Dendritic cell treated with granulocyte-macrophage colony-stimulating factor and Interleukin-4, amounts not matched to agents 40 ng/mL and 50 ng/mL, for 4 days (primary cell): Measurements from ENCODE around the gene AQP2.
A peak's percentile ranks its signal among the peaks of the same experiment; 100 is the strongest.

Experiments used
- H3K27ac Mint-ChIP-seq: one replicate; pipeline ENCODE4 v1.8.0; 2022; ENCODE audit warnings: mild to moderate bottlenecking, mixed read lengths
- H3K27me3 Mint-ChIP-seq: one replicate; pipeline ENCODE4 v1.8.0; 2022; ENCODE audit warnings: mild to moderate bottlenecking, mixed read lengths
- H3K36me3 Mint-ChIP-seq: one replicate; pipeline ENCODE4 v1.8.0; 2022; ENCODE audit warnings: low read depth, mixed read lengths
- H3K4me1 Mint-ChIP-seq: one replicate; pipeline ENCODE4 v1.8.0; 2022; ENCODE audit warnings: low read depth, mixed read lengths
- H3K4me3 Mint-ChIP-seq: one replicate; pipeline ENCODE4 v1.8.0; 2022; ENCODE audit warnings: mild to moderate bottlenecking, moderate library complexity, mixed read lengths
- H3K9me3 Mint-ChIP-seq: one replicate; pipeline ENCODE4 v1.8.0; 2022; ENCODE audit warnings: mixed read lengths
- intact Hi-C: fragments of 100-400 bp; cut with micrococcal nuclease; formaldehyde crosslinking; loops from one replicate; pipeline ENCODE4 v1.15.0; 2022

AQP2 gene

GRCh38 chr12:49941556-49942511 is 8.7 kb upstream of the AQP2 start:
- Mint-ChIP-seq H3K9me3 (no peaks in the 10 kb centered on the region), H3K4me3 (no peak overlapping the region), H3K27me3 (peaks cover 44% of the 10 kb centered on the region), H3K36me3 (no peaks in the 10 kb centered on the region), H3K27ac (no peak overlapping the region), H3K4me1 (peaks cover 18% of the 10 kb centered on the region)
- intact Hi-C loops = no loop called here

GRCh38 chr12:49942512-49942893 is 8.0 kb upstream of the AQP2 start:
- intact Hi-C loops = no loop called here
- Mint-ChIP-seq H3K27ac (no peak overlapping the region), H3K9me3 (no peaks in the 10 kb centered on the region), H3K27me3 (peaks cover 49% of the 10 kb centered on the region), H3K4me1 (peaks cover 18% of the 10 kb centered on the region), H3K36me3 (no peaks in the 10 kb centered on the region), H3K4me3 (no peak overlapping the region)

DNA sequence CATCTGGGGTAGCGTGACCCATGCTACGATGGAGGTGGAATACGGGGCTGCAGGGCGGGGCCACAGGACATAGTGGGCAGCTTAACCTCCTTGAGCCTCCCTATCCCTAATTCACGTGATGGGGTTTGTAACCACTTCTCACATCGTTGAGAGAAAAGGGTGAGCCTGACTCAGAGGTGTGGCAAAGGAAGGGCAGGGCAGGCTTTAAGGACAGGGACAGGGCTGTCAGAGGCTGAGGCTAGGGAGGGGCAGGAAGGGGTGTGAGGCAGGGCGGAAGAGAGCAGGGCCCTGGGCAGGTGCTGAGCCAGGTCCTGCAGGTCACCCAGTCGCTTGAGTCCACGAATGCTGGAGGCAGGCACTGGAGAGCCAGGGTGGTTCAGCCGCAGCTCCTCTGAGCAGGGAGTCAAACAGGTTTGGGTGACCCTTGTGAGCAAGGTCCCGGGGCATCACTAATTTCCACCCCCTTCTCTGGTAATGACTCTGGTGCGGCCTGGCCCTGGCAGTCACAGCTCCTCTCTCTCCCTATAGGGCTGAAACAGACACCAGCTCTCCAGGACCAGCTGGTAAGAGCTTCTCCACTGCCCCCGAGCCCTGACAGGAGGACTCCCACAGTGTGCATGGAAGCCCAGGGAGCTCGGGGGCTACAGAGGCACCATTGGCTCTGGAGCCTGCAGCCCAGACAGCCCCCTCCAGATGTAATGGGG is 7.5 kb upstream of the AQP2 start:
- H3K4me1 Mint-ChIP-seq = peaks cover 18% of the 10 kb centered on the region
- no peaks in the 10 kb centered on the region for H3K9me3 Mint-ChIP-seq
- H3K36me3 Mint-ChIP-seq = no peaks in the 10 kb centered on the region
- intact Hi-C loops = no loop called here
- no peak overlapping the region for H3K4me3 Mint-ChIP-seq
- no peak overlapping the region for H3K27ac Mint-ChIP-seq
- H3K27me3 Mint-ChIP-seq = peaks cover 55% of the 10 kb centered on the region

- Mint-ChIP-seq H3K36me3 (no peaks in the 10 kb centered on the region), H3K27ac (no peak overlapping the region), H3K27me3 (peaks cover 57% of the 10 kb centered on the region), H3K9me3 (no peaks in the 10 kb centered on the region), H3K4me3 (no peak overlapping the region), H3K4me1 (peaks cover 23% of the 10 kb centered on the region)
- intact Hi-C loops = no loop called here
These were observed 6.9 kb upstream of the AQP2 start for GRCh38 chr12:49943625-49943960.

DNA sequence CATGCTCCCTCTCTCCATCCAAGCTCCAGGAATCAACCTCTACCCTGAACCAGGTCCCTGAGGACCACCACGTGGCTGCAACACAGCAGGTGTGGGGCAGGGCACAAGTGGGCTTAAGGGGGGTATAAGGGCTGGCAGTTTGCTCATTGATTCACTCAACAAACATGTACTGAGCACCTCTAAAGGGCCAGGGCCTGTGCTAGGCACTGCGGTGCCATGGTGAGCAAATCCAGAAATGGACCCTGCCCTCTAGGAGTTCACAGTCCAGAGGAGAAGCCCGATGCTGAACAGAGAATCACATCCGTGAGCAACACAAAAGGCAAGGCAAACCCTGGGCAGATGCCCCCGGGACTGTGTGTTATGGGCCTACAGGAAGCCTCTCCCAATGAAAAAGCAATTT is 6.5 kb upstream of the AQP2 start:
- intact Hi-C loops = no loop called here
- Mint-ChIP-seq H3K4me1 (peaks cover 27% of the 10 kb centered on the region), H3K27ac (no peak overlapping the region), H3K4me3 (no peak overlapping the region), H3K27me3 (peaks cover 60% of the 10 kb centered on the region), H3K9me3 (no peaks in the 10 kb centered on the region), H3K36me3 (no peaks in the 10 kb centered on the region)

DNA sequence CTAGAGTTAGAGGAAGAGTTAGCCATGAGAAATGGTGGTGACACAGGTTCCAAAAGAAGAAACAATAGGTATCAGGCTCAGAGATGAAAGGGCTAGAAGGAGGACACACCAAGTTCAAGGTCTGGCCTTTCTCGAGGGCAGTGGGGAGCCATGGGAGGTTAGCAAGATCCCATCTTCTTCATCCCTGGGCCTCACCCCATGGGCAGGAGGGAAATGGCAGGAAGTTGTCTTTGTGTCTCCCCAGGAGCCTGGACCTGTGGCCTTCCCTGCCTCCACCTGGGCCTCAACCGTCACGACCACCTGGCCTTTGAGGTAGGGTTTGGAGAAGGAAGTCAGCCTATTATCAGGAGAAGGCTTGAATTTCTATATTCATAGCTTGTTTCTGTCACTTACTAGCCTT is 5.8 kb upstream of the AQP2 start:
- Mint-ChIP-seq H3K4me3 (no peak overlapping the region), H3K4me1 (peaks cover 34% of the 10 kb centered on the region), H3K36me3 (no peaks in the 10 kb centered on the region), H3K27me3 (peaks cover 66% of the 10 kb centered on the region), H3K27ac (no peak overlapping the region), H3K9me3 (no peaks in the 10 kb centered on the region)
- intact Hi-C loops = loop anchor here (5.0 kb wide), 1 partner anchor 77 kb away; no protein-coding TSS in a partner anchor

DNA sequence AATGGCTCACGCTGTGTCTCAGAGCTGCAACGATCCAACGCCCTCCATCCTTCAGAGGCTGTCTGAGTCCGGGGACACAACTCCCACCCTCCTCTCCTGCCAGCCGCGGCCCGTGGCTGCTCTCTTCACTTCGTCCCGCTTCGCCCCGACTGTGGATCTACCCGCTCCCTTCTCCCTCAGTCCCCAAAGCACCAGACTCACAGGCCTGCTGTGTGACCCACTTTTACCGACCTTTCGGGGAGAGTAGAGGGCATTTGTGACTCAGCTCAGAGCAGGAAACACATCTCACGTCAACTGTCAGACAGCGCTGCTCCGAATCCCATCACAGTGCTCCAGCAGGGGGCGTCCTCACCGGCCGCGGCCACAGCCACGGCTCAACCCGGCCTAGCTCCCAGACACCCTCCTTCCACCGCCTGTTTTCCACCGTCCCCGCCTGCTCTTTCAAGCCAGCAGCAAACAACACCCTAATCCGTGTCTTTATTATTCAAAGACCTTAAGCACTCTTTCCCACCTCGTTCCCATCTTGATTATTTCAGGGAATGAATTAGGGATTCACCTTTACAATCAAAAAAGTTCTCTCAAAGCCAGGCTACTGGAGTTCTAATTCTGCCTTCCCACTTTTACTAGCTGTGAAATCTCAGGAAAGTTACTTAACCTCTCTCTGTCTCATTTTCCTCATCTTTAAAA is 5.0 kb upstream of the AQP2 start:
- intact Hi-C loops = loop anchor here (5.0 kb wide), 1 partner anchor 78 kb away; no protein-coding TSS in a partner anchor
- no peaks in the 10 kb centered on the region for H3K36me3 Mint-ChIP-seq
- no peaks in the 10 kb centered on the region for H3K9me3 Mint-ChIP-seq
- peak overlapping the region; percentile 19 for H3K27ac Mint-ChIP-seq
- peak overlapping the region; percentile 62 for H3K4me3 Mint-ChIP-seq
- H3K27me3 Mint-ChIP-seq = peaks cover 71% of the 10 kb centered on the region
- peaks cover 34% of the 10 kb centered on the region for H3K4me1 Mint-ChIP-seq

- no peaks in the 10 kb centered on the region for H3K9me3 Mint-ChIP-seq
- no peak overlapping the region for H3K27ac Mint-ChIP-seq
- peaks cover 73% of the 10 kb centered on the region for H3K27me3 Mint-ChIP-seq
- no peak overlapping the region for H3K4me3 Mint-ChIP-seq
- intact Hi-C loops = loop anchor here (5.0 kb wide), 1 partner anchor 79 kb away; no protein-coding TSS in a partner anchor
- no peaks in the 10 kb centered on the region for H3K36me3 Mint-ChIP-seq
- H3K4me1 Mint-ChIP-seq = peaks cover 37% of the 10 kb centered on the region
These were observed 4.5 kb upstream of the AQP2 start for GRCh38 chr12:49946086-49946485.

GRCh38 chr12:49946497-49946896 is 4.0 kb upstream of the AQP2 start:
- H3K27ac Mint-ChIP-seq = no peak overlapping the region
- H3K9me3 Mint-ChIP-seq = no peaks in the 10 kb centered on the region
- no peaks in the 10 kb centered on the region for H3K36me3 Mint-ChIP-seq
- intact Hi-C loops = loop anchor here (5.0 kb wide), 1 partner anchor 79 kb away; no protein-coding TSS in a partner anchor
- H3K4me1 Mint-ChIP-seq = peaks cover 41% of the 10 kb centered on the region
- no peak overlapping the region for H3K4me3 Mint-ChIP-seq
- peaks cover 75% of the 10 kb centered on the region for H3K27me3 Mint-ChIP-seq

- no peaks in the 10 kb centered on the region for H3K9me3 Mint-ChIP-seq
- no peaks in the 10 kb centered on the region for H3K36me3 Mint-ChIP-seq
- H3K27ac Mint-ChIP-seq = no peak overlapping the region
- H3K4me1 Mint-ChIP-seq = peaks cover 47% of the 10 kb centered on the region
- H3K27me3 Mint-ChIP-seq = peaks cover 81% of the 10 kb centered on the region
- intact Hi-C loops = loop anchor here (5.0 kb wide), 1 partner anchor 80 kb away; no protein-coding TSS in a partner anchor
- no peak overlapping the region for H3K4me3 Mint-ChIP-seq
These were observed 2.8 kb upstream of the AQP2 start for GRCh38 chr12:49947593-49948226.

- H3K27me3 Mint-ChIP-seq = peaks cover 81% of the 10 kb centered on the region
- H3K36me3 Mint-ChIP-seq = no peaks in the 10 kb centered on the region
- H3K9me3 Mint-ChIP-seq = no peaks in the 10 kb centered on the region
- peak overlapping the region; percentile 22 for H3K27ac Mint-ChIP-seq
- H3K4me1 Mint-ChIP-seq = peaks cover 41% of the 10 kb centered on the region
- H3K4me3 Mint-ChIP-seq = peak overlapping the region; percentile 4
- intact Hi-C loops = loop anchor here (5.0 kb wide), 1 partner anchor 82 kb away; no protein-coding TSS in a partner anchor
These were observed 1.4 kb upstream of the AQP2 start for GRCh38 chr12:49948866-49949845.

DNA sequence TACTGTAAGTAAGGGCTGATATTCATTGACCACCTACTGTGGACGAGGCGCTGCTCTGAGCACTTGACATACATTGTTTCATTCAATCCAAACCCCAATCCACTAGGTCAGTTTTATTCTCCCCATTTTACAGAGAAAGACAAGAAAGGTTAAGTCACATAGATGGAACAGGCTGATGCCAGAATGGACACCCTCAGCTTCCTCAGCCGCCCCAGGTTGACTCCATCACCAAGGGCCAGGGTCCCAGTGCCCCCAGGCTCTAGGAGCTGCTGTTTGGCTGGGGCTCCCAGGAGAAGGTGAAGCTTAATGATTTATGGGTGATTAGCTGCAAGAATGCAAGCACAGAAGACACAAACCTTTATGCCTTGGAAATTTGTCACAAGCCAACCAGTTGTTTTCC is 671 bp upstream of the AQP2 start:
- H3K36me3 Mint-ChIP-seq = no peaks in the 10 kb centered on the region
- peaks cover 85% of the 10 kb centered on the region for H3K27me3 Mint-ChIP-seq
- intact Hi-C loops = loop anchor here (5.0 kb wide), 1 partner anchor 83 kb away; no protein-coding TSS in a partner anchor

More for the DNA sequence above, 671 bp upstream of the AQP2 start:
- no peak overlapping the region for H3K4me3 Mint-ChIP-seq
- no peaks in the 10 kb centered on the region for H3K9me3 Mint-ChIP-seq
- H3K4me1 Mint-ChIP-seq = peaks cover 41% of the 10 kb centered on the region
- no peak overlapping the region for H3K27ac Mint-ChIP-seq
